ENCODE results near the gene FAU. TPM values are rescaled to one million over a fixed set of nuclear protein-coding genes. Genes with fewer than 3 reads are reported as not detected.
"Not testable (repeated sequence)": the region's sequence is repeated elsewhere in the genome, so short reads cannot be mapped to it uniquely, and the experiment has no call there.

Gene FAU
- total RNA-seq, 1 donor from 2014 or later: 1,041 TPM

- no peak overlapping the region for H3K4me3 ChIP-seq (ENCODE audit: low read depth, low read length)
- TF ChIP-seq, protein P1, sequence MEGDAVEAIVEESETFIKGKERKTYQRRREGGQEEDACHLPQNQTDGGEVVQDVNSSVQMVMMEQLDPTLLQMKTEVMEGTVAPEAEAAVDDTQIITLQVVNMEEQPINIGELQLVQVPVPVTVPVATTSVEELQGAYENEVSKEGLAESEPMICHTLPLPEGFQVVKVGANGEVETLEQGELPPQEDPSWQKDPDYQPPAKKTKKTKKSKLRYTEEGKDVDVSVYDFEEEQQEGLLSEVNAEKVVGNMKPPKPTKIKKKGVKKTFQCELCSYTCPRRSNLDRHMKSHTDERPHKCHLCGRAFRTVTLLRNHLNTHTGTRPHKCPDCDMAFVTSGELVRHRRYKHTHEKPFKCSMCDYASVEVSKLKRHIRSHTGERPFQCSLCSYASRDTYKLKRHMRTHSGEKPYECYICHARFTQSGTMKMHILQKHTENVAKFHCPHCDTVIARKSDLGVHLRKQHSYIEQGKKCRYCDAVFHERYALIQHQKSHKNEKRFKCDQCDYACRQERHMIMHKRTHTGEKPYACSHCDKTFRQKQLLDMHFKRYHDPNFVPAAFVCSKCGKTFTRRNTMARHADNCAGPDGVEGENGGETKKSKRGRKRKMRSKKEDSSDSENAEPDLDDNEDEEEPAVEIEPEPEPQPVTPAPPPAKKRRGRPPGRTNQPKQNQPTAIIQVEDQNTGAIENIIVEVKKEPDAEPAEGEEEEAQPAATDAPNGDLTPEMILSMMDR (conservative IDR thresholded peaks at IDR 0.05; ENCODE audit: low read depth, low read length): no peak
- DNase-seq (ENCODE audit: low read depth): no peak
Measured at GRCh38 chr11:65126624-65127274, 4.8 kb upstream of the FAU start.

DNA sequence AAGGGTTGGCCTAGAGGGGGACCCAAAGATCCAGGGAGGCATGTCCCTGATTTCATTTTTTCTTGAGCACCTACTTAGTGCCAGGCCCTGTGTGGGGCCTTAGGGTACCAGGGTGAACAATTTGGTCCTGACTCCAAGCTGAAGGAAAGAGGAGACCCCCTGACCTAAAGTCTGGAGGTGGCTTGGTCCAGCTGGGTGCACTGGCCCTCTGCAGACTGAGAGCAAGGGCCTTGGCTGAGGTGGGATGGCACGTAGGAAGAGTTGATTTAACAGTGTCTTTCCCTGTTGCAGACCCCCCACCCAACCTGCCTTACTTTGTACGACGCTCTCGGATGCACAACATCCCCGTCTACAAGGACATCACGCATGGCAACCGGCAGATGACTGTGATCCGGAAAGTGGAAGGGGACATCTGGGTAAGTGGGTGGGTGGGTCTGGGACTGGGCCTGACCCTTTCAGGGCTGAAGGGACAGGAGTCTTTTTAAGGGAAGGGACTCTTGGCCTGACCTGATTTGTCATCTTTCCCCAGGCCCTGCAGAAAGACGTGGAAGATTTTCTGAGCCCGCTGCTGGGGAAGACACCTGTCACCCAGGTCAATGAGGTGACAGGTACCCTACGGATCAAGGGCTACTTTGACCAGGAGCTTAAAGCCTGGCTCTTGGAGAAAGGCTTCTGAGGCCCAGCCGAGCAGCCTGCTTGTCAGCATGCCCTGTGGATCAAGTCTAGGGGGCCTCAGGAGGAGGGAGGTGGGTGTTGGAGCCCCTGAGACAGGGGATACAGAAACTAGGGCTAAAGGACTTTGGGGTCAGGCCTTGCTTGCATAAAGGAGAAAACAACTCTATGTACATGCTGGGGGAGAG, 3.5 kb upstream of the FAU start:
- H3K4me3 ChIP-seq (ENCODE audit: low read depth, low read length): no peak overlapping the region
- DNase-seq (ENCODE audit: low read depth): no peak
- TF ChIP-seq, protein P1 (conservative IDR thresholded peaks at IDR 0.05; ENCODE audit: low read depth, low read length): no peak

DNA sequence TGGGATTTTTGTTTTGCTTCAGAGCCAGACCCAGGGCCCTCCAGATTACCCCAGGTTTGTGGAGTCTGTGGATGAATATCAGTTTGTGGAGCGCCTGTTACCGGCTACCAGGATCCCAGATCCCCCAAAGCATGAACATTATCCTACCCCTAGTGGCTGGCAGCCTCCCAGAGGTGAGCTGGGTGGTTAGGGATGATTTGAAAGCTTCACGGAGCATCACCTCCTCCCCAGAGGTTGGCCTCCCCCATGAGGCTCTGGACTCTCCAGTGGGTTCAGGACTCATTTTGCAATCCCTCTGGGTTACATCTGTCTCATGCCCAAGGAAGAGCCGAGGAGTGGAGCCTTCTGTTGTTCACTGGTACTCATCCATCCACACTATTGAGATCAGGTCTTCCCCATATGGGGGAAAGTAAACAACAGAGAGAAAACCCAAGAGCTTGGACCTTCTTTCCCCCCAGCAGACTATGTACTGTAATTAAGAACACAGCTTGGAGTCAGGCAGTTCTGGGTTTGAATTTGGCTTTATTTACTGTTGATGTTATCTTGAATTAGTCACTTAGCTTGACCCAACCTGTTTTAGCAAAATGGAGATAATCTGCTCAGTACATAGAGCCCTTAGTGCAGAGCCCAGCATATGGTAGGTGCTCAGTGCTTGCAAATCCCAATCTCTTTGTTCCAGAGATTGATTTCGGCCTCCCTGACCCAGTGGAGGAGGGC, 2.7 kb upstream of the FAU start:
- TF ChIP-seq, protein P1 (conservative IDR thresholded peaks at IDR 0.05; ENCODE audit: low read depth, low read length): no peak
- no peak overlapping the region for H3K4me3 ChIP-seq (ENCODE audit: low read depth, low read length)
- no peak for DNase-seq (ENCODE audit: low read depth)

- TF ChIP-seq, protein P1 (conservative IDR thresholded peaks at IDR 0.05; ENCODE audit: low read depth, low read length): no peak
Measured at GRCh38 chr11:65121447-65121864, 478 bp downstream of the FAU start.

GRCh38 chr11:65120831-65121230, 1.1 kb downstream of the FAU start:
- TF ChIP-seq, protein P1 (conservative IDR thresholded peaks at IDR 0.05; ENCODE audit: low read depth, low read length): no peak
- DNase-seq (ENCODE audit: low read depth): no peak
- H3K4me3 ChIP-seq (ENCODE audit: low read depth, low read length): peak overlapping the region; percentile 80

More at GRCh38 chr11:65121447-65121864, 478 bp downstream of the FAU start:
- no peak for DNase-seq (ENCODE audit: low read depth)
- peak overlapping the region; percentile 80 for H3K4me3 ChIP-seq (ENCODE audit: low read depth, low read length)

DNA sequence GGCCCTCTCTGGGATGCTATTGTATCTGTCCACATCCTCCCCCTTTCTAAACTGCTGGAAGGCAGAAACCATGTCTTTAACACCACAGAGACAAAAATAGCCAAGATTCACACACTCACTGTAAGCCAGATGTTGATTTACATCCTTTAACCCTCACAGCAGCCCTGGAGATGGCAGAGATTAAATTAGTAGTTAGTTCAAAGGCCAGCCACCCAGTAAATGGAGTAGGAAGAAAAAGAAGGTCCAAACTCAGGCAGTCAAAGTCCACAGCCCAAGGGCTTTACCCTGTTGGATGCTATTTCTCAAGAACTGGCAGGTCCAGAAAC, 2.3 kb downstream of the FAU start:
- no peak for DNase-seq (ENCODE audit: low read depth)
- H3K4me3 ChIP-seq (ENCODE audit: low read depth, low read length): no peak overlapping the region
- TF ChIP-seq, protein P1 (conservative IDR thresholded peaks at IDR 0.05; ENCODE audit: low read depth, low read length): no peak

DNA sequence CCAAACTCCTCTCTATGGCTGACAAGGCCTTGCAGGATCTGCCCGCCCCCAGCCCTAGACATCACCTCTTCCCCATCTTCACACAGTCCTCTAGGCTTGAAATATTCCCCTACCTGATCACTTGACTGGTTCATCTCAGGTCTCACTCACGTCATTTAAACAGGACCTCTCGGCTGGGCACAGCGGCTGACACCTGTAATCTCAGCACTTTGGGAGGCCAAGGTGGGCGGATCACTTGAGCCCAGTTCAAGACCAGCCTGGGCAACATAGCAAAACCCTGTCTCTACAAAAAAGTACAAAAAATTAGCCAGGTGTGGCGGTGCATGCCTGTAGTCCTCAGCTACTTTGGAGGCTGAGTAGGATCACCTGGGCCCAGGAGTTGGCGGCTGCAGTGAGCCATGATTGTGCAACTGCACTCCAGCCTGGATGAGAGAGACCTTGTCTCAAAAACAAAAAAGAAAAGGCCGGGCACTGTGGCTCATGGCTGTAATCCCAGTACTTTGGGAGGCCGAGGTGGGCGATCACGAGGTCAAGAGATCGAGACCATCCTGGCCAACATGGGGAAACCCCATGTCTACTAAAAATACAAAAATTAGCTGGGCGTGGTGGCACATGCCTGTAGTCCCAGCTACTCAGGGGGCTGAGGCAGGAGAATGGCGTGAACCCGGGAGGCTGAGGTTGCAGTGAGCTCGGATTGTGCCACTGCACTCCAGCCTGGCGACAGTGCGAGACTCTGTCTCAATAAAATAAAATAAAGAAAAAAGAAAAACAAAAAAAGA, 2.9 kb downstream of the FAU start:
- not testable (repeated sequence) for H3K4me3 ChIP-seq (ENCODE audit: low read depth, low read length); DNase-seq (ENCODE audit: low read depth)

All from epithelial cell of proximal tubule (primary cell).